DMS 273 treated with DMSO at 0.1 percent for 48 hours (cell line): ENCODE data around the gene NUP62.
"Not testable (repeated sequence)": the region's sequence is repeated elsewhere in the genome, so short reads cannot be mapped to it uniquely, and the experiment has no call there.

ENCODE experiments used
- DNase-seq: peaks from one replicate; lab custom pipeline; 2025; lab: John Stamatoyannopoulos, UW

Gene NUP62

DNA sequence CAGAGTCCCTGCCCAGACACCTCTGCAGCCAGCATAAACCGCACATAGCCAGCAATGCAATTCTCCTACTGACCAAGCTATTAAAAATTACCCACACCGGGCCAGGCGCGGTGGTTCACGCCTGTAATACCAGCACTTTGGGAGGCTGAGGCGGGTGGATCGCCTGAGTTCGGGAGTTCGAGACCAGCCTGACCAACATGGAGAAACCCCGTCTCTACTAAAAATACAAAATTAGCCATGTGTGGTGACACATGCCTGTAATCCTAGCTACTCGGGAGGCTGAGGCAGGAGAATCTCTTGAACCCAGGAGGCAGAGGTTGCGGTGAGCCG is 4.5 kb downstream of the NUP62 start:
- not testable (repeated sequence) for DNase-seq

GRCh38 chr19:49924004-49924880 is 5.1 kb downstream of the NUP62 start:
- no peak for DNase-seq

- no peak for DNase-seq
Observed at GRCh38 chr19:49923055-49924003, 6.0 kb downstream of the NUP62 start.

DNA sequence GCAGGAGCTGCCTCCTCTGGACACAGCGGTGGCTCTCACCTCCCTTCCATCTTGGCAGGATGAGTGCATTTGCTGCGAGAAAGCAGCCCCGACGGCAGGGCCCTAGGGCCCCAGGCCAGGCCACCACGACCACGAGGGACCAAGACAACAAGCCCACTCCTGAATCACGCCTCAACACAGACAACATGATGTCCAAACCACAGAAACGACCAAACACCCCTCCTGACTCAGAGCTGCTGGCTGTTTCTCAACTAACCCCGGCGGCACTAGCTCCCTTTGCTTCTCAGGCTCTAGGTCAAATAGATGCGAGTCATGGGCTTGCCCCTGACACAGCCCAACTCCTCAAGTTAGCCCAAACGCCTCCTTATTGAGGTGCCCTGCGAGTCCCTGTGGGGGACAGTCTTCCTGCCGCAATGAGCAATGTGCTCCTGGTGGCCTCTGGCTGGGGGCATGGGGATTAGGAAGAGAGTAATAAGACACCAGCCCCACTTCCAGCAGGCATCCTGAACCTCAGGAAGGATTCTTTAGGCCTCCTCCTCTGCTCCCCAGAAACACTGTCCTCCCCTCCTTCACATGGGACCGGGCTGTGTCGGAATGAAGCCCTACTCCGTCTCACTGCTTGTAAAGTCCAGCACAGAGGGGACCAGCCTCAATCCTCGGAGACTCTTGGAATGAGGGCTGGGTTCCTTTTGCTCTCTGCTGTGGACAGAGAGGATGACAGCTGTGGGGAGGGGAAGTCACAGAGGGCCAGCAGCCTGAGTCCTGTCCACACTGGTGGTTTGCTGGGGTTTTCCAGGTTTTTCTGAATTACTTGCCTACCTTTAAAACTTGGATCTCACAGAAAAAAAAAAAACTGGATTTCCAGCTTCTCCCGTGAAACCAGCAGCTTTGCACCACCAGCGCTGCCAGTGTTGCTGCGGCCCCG is 7.2 kb downstream of the NUP62 start:
- DNase-seq, result no peak

GRCh38 chr19:49920624-49921363 is 8.5 kb downstream of the NUP62 start:
- DNase-seq, result no peak

GRCh38 chr19:49918089-49918488 is 11.2 kb downstream of the NUP62 start:
- DNase-seq, result no peak

GRCh38 chr19:49916839-49917733 is 12.2 kb downstream of the NUP62 start:
- DNase-seq, result no peak

- DNase-seq, result no peak
Observed at GRCh38 chr19:49915271-49915670, 14.0 kb downstream of the NUP62 start.

GRCh38 chr19:49913720-49914119 is 15.6 kb downstream of the NUP62 start:
- DNase-seq, result no peak

- no peak for DNase-seq
Observed at GRCh38 chr19:49912965-49913685, 16.2 kb downstream of the NUP62 start.

GRCh38 chr19:49911381-49912145 is 17.7 kb downstream of the NUP62 start:
- DNase-seq, result no peak

DNA sequence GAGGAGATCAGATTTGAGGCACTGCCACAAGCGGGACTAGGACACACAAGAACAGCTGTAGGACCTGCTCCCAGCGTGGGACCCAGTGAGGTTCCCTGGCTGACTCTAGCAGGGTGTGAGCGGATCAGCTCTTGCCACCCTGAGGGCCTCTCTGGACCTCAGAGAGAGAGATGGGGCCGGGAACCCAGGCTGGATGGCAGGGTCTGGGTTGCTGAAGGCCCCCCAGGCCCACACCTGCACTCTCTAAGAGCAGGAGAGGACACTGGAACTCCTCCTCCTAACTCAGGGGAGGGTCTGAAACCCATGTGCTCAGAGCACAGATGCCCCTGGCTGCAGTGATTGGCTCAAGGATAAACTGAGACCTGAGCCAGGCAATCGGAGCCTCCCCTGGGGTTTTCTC is 19.1 kb downstream of the NUP62 start:
- no peak for DNase-seq

DNA sequence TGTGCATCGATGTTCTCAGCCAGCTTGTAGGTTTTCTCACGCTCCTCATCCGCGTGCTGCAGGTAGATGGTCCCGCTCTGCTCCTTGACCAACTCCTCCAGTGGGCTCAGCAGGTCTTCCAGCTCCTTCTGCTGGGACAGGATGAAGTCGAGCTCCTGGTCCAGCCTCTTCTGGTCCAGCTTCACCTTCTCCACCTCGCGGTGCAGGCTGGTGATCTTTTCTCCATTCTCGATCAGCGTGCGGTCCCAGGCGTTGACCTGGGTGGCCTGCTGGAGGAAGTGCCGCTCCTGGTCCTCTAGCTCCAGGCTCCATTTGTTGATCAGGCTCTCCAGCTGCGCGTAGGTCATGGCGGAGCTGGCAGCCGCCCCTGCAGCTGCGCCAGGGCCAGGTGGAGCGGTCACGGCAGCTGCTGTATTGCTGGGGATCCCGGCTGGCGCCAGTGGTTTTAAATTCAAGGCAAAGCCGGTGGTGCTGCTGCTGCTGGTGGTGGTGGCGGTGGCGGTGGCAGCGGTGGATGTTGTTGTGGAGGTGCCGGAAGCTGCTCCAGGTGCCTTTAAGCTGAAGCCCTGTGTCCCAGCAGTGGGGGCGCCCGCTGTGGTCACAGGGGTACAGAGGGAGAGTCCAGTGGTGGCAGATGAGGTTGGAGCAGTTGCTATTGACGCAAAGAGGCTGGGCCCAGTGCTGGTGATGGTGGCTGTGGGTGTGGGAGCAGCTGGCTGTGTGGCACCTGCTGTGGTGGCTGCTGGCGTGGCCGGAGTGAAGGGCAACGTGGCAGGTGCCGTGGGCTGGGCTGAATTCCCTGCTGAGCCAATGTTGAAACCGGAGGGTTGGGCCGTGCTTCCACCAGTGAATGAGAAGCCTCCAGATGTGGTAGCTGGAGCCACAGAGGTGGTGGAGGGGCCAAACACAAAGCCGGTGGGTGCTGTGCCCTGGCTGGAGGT is 20.6 kb downstream of the NUP62 start:
- no peak for DNase-seq

DNA sequence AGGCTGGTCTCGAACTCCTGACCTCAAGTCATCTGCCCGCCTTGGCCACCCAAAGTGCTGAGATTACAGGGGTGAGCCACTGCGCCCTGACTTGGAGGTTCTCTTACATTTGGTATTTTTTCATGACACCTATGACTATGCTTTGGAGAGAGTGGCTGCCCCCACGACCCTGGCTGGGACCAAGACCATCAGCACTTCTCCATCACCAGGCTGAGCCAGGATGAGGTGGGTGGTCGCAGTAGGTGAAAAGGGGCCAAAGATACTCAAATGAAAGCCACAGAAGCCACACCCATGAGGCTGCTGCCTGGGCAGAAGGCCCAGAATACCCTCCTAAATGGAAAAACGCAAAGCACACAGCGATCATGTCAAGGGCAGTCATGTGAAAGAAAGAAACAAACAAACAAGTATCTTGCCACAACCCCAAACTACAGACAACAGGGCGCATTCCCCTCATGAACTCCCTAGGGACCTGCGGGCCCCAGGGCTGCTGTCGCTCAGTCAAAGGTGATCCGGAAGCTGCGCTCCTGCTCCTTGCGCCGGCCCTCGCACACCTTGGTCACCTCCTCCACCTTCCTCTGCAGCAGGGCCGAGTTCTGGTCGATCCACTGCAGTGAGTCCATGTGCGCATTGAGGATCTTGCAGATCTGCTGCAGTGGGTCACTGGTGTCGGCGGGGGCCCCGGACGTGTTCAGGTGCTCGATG is 21.4 kb downstream of the NUP62 start:
- DNase-seq, result no peak

GRCh38 chr19:49906879-49907564 is 22.3 kb downstream of the NUP62 start:
- no peak for DNase-seq

GRCh38 chr19:49904136-49904535 is 25.2 kb downstream of the NUP62 start:
- no peak for DNase-seq
